Lower lobe of right lung (tissue), 2 donors: Measurements from ENCODE around the gene GDF9. TPM values are rescaled to one million over a fixed set of nuclear protein-coding genes. Genes with fewer than 3 reads are reported as not detected.

Experiments used
- ATAC-seq, 2 donors: fragments of 200-7000 bp; cut with Tn5 transposase; one replicate each; pipeline ENCODE4 v1.9.1; 2020 to 2022; ENCODE audit warnings: mild to moderate bottlenecking in 2 of 2, moderate library complexity in 2 of 2
- DNase-seq: peaks from one replicate; pipeline ENCODE4 v3.0.0-alpha.2; 2020
- H3K27ac ChIP-seq: fragments of 200-600 bp; one replicate; pipeline ENCODE4 v1.8.0; 2022
- H3K27me3 ChIP-seq: fragments of 200-600 bp; one replicate; pipeline ENCODE4 v1.8.0; 2022; ENCODE audit warnings: low read depth
- H3K36me3 ChIP-seq: fragments of 200-600 bp; one replicate; pipeline ENCODE4 v1.8.0; 2022; ENCODE audit warnings: mild to moderate bottlenecking
- H3K4me1 ChIP-seq: fragments of 200-600 bp; one replicate; pipeline ENCODE4 v1.8.0; 2022
- H3K4me3 ChIP-seq: fragments of 200-600 bp; one replicate; pipeline ENCODE4 v1.8.0; 2022; ENCODE audit warnings: mild to moderate bottlenecking
- H3K9me3 ChIP-seq: fragments of 200-600 bp; one replicate; pipeline ENCODE4 v1.8.0; 2022
- CTCF ChIP-seq: fragments of 200-600 bp; IDR thresholded peaks from one replicate; pipeline ENCODE4 v1.8.0; 2022; ENCODE audit warnings: antibody characterized with exemption, mild to moderate bottlenecking
- intact Hi-C: fragments of 100-400 bp; cut with DNase I; formaldehyde crosslinking; loops from one replicate; pipeline ENCODE4 v1.11.0; 2022
- total RNA-seq: library from RNA; stranded (reverse); fragmentation: NEBNext Ultra II Directional; extraction: Animal tissue kit (Norgen Biotek cat#: 25700); gene quantifications from one replicate; pipeline ENCODE4 v1.2.1, GENCODE V29; 2021
- donor health status: DM: no; HTN: yes; CAD: no; lungs with severe emphysema.

Gene GDF9
- total RNA-seq, 1 donor from 2014 or later: 0.15 TPM

- Histone ChIP-seq H3K27me3 (no peaks in the 10 kb centered on the region), H3K4me3 (no peak overlapping the region), H3K9me3 (no peaks in the 10 kb centered on the region), H3K36me3 (peaks cover 24% of the 10 kb centered on the region), H3K27ac (peak overlapping the region; percentile 54), H3K4me1 (peaks cover 43% of the 10 kb centered on the region)
- DNase-seq (peak; percentile 45), ATAC-seq (no peak)
- intact Hi-C loops: no loop called here
- no peak for TF ChIP-seq CTCF
Observed at GRCh38 chr5:132825834-132826391, 40.4 kb downstream of the GDF9 start.

DNA sequence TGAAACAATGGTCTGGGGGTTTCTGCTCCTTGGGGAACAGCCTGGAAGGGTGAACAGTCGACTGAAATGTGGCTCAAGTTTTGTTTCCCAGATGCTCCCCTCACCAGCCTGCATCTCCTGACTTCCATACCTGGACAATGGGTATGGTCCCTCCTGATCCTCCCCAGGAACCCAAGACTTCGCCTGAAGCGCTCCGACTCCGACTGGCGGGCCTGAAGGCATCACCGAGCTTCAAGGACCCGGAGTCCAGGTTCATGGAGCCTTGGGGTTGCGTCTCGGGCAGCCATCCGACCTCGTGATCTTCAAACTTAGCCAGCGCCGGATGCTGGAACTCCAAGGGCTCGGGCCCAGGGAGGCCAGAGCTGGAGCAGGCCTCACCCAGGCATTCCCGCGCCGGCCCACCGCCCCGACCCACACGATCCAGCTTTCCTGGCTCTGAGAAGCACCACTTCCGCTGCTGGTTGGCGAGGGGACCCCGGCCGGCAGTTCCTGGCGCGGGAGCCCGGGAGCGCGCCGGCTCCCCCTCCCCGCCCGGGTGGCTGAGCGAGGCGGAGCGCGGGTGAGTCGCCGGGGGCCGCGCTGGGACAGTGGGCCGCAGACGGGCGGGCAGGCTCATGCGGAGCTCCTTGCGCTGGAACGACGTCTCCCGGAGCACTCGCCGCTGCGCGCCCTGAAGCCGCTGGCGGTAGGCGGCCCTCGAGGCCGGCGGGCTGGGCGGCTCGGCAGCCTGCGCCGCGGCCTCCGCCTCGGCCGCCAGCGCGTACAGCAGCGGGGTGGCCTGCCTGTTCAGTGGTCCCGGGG is 41.0 kb downstream of the GDF9 start:
- ATAC-seq (no peak), DNase-seq (no peak)
- Histone ChIP-seq H3K4me1 (peaks cover 41% of the 10 kb centered on the region), H3K4me3 (no peak overlapping the region), H3K36me3 (peaks cover 24% of the 10 kb centered on the region), H3K27me3 (no peaks in the 10 kb centered on the region), H3K9me3 (no peaks in the 10 kb centered on the region), H3K27ac (no peak overlapping the region)
- no peak for TF ChIP-seq CTCF
- intact Hi-C loops: no loop called here

DNA sequence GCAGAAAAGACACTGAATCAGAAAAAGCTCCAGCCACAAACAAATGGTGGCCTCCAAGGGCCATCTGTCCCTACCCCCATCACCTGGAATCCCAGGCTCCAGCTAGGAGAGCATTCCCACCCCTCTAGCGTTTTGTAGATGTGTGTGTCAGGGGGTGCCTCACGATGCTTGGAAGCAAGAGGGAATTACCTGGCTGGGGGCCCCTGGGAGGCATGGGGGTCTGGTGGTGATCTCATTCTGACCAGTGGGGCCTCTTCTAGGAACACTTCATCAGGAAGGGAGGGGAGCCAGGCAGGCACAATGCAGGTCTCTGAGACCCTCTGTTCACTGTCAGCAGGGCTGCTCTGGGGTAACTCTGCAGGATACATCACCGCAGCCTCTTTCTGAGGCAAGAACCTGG is 41.8 kb downstream of the GDF9 start:
- peaks cover 6% of the 10 kb centered on the region for H3K27me3 ChIP-seq
- intact Hi-C loops: no loop called here

DNA sequence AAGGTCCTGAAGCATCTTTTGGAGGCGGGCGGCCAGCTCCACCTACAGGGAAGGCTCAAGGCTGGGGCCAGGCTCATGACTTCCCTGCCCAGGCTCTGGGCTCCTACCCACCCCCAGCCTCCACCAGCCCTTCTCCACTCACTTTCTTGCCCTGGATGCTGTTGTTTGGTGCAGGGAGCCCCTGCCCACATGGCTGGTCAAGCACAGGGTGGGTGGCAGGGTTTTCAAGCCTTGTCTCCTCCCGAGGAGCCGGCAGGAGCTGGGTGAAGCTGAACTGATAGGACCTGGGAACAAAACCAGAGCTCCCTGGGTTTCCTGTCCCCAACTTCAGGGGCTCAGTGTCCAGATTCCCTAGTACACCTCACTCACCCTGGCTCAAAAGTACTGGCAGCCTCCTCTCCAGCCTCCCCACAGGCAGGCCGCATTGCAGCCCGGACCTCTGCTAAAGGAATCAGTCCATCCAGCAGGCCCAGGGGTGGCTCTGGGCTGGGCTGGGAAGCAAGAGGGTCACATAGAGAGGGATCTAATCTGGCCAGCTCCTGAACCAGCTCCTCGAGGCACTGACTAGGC is 42.7 kb downstream of the GDF9 start:
- DNase-seq: no peak
- peaks cover 24% of the 10 kb centered on the region for H3K36me3 ChIP-seq
- no peak for TF ChIP-seq CTCF
- peak overlapping the region; percentile 5 for H3K4me3 ChIP-seq
- ATAC-seq: no peak
- no peak overlapping the region for H3K27ac ChIP-seq
- H3K4me1 ChIP-seq: peaks cover 35% of the 10 kb centered on the region
- intact Hi-C loops: no loop called here
- H3K27me3 ChIP-seq: peaks cover 9% of the 10 kb centered on the region
- no peaks in the 10 kb centered on the region for H3K9me3 ChIP-seq

More for the DNA sequence above, 41.8 kb downstream of the GDF9 start:
- Histone ChIP-seq H3K4me1 (peaks cover 42% of the 10 kb centered on the region), H3K36me3 (peaks cover 24% of the 10 kb centered on the region), H3K4me3 (no peak overlapping the region), H3K27ac (no peak overlapping the region), H3K9me3 (no peaks in the 10 kb centered on the region)
- ATAC-seq: no peak
- DNase-seq: no peak
- no peak for TF ChIP-seq CTCF

- peak; percentile 25 to 45 for ATAC-seq
- DNase-seq: peak; percentile 51
Observed at GRCh38 chr5:132822650-132823480, 43.4 kb downstream of the GDF9 start.

More at GRCh38 chr5:132822650-132823480, 43.4 kb downstream of the GDF9 start:
- no peak overlapping the region for H3K27ac ChIP-seq
- intact Hi-C loops: no loop called here
- peaks cover 9% of the 10 kb centered on the region for H3K27me3 ChIP-seq
- peak overlapping the region; percentile 5 for H3K4me3 ChIP-seq
- H3K36me3 ChIP-seq: peaks cover 24% of the 10 kb centered on the region
- no peak for TF ChIP-seq CTCF
- H3K9me3 ChIP-seq: no peaks in the 10 kb centered on the region
- peaks cover 33% of the 10 kb centered on the region for H3K4me1 ChIP-seq
